ENCODE measurements around the gene CD53.

CD53 gene

GRCh38 chr1:110945626-110946025, 72.7 kb downstream of the CD53 start:
- ChIA-PET POLR2A (no interaction called here), CTCF (interaction anchor here (1.5 kb wide), 1 partner anchor 19 kb away, joined by 3 read pairs; no protein-coding TSS in a partner anchor)
- no peak for DNase-seq (ENCODE audit: extremely low spot score)
- TF ChIP-seq, protein P1, sequence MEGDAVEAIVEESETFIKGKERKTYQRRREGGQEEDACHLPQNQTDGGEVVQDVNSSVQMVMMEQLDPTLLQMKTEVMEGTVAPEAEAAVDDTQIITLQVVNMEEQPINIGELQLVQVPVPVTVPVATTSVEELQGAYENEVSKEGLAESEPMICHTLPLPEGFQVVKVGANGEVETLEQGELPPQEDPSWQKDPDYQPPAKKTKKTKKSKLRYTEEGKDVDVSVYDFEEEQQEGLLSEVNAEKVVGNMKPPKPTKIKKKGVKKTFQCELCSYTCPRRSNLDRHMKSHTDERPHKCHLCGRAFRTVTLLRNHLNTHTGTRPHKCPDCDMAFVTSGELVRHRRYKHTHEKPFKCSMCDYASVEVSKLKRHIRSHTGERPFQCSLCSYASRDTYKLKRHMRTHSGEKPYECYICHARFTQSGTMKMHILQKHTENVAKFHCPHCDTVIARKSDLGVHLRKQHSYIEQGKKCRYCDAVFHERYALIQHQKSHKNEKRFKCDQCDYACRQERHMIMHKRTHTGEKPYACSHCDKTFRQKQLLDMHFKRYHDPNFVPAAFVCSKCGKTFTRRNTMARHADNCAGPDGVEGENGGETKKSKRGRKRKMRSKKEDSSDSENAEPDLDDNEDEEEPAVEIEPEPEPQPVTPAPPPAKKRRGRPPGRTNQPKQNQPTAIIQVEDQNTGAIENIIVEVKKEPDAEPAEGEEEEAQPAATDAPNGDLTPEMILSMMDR (IDR thresholded peaks at IDR 0.05; ENCODE audit: control extremely low read depth, extremely low read depth, low read depth, missing control alignments) = no peak

GRCh38 chr1:110948038-110948810, 75.3 kb downstream of the CD53 start:
- ChIA-PET CTCF (interaction anchor here (0.9 to 1.7 kb wide), 5 partner anchors 10 to 82 kb away, joined by 3 to 5 read pairs (median 4); no protein-coding TSS in a partner anchor), POLR2A (no interaction called here)
- TF ChIP-seq, protein P1 (IDR thresholded peaks at IDR 0.05; ENCODE audit: control extremely low read depth, extremely low read depth, low read depth, missing control alignments) = no peak
- DNase-seq (ENCODE audit: extremely low spot score) = no peak
